ENCODE results near the gene TSPAN4.

DNA sequence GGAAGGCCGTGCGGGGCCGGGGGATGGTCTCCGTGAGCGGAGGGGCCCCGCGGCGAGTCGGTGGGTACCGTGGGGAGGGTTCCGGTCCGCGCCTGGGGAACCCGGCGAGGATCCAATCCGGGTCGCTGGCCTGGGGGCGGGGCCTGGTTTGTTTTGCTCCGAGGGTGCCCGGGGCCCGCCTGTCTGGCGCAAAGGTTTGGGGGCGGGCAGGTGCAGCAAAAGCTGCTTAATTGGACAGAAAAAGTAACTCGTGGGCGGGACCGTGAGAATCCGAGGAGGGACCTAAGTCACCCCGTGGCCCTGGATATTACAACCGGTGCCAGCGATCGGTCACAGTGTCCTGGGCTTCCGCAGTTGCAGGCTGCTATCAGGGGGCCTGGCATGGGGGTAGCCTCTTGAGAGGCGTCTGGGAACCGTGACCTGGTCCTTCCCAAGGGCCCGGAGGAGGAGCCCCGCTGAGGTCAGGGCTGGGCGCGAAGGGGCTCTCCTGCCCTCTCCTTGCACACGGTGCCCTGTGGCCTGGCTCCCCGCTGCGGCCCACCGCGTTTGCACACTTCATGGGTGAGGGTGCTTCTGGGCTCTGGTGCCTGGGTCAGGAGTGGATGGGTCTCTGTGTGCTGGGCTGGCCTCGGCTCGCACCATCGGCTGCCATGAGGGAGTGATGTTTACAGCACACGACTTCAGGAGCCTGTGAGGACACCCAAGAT, 22.6 kb upstream of the TSPAN4 start:
- TF ChIP-seq POLR2A (IDR thresholded peaks at IDR 0.05; ENCODE audit: low read length) (no peak), GATA1 (IDR thresholded peaks at IDR 0.05; ENCODE audit: low read depth, low read length) (no peak)
